ENCODE results near the gene TTYH1. TPM values are rescaled to one million over a fixed set of nuclear protein-coding genes. Genes with fewer than 3 reads are reported as not detected.
A peak's percentile ranks its signal among the peaks of the same experiment; 100 is the strongest.

Gene TTYH1
- total and polyA plus RNA-seq, 2 donors (not counting 1 experiment from before 2014, with no cell fraction given), result not detected

DNA sequence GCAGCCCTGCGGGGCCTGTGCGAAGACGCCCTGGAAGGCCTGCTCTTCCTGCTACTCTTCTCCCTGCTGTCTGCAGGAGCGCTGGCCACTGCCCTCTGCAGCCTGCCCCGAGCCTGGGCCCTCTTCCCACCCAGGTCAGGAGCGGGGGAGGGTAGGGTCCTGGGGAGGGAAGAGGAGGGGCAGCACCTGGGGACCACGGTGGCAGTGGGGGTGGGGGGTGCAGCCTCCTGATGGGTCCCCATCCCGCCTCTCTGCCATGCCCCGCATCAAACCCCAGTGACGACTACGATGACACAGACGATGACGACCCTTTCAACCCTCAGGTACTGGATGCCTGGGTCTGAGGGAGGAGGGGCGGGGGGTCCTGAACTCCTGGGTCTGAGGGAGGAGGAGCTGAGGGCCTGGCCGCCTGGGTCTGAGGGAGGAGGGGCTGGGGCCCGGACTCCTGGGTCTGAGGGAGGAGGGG is 20.3 kb downstream of the TTYH1 start:
- H3K4me1 ChIP-seq (ENCODE audit: control insufficient read depth, extremely low read depth, insufficient read depth, low read length), result no peaks in the 10 kb centered on the region
- H3K4me2 ChIP-seq (ENCODE audit: extremely low read depth, insufficient read depth, low read length), result no peak overlapping the region
- H4K20me1 ChIP-seq (ENCODE audit: control insufficient read depth, extremely low read depth, insufficient read depth, low read length), result peaks cover 2% of the 10 kb centered on the region
- no peak overlapping the region for H3K27ac ChIP-seq (ENCODE audit: insufficient read depth, low read length)
- no peaks in the 10 kb centered on the region for H3K27me3 ChIP-seq (ENCODE audit: control insufficient read depth, insufficient read depth, low read length)
- TF ChIP-seq, protein P1, sequence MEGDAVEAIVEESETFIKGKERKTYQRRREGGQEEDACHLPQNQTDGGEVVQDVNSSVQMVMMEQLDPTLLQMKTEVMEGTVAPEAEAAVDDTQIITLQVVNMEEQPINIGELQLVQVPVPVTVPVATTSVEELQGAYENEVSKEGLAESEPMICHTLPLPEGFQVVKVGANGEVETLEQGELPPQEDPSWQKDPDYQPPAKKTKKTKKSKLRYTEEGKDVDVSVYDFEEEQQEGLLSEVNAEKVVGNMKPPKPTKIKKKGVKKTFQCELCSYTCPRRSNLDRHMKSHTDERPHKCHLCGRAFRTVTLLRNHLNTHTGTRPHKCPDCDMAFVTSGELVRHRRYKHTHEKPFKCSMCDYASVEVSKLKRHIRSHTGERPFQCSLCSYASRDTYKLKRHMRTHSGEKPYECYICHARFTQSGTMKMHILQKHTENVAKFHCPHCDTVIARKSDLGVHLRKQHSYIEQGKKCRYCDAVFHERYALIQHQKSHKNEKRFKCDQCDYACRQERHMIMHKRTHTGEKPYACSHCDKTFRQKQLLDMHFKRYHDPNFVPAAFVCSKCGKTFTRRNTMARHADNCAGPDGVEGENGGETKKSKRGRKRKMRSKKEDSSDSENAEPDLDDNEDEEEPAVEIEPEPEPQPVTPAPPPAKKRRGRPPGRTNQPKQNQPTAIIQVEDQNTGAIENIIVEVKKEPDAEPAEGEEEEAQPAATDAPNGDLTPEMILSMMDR (conservative IDR thresholded peaks at IDR 0.05 in 1 of 2, IDR thresholded peaks at IDR 0.05 in 1 of 2; ENCODE audit: low read depth in 1 of 2, low read length in 2 of 2), result no peak
- TF ChIP-seq EZH2 (IDR thresholded peaks at IDR 0.05; ENCODE audit: low read length, missing control alignments), result no peak
- no peak overlapping the region for H2AFZ ChIP-seq (ENCODE audit: low read length)
- no peaks in the 10 kb centered on the region for H3K9me3 ChIP-seq (ENCODE audit: control insufficient read depth, insufficient read depth, low read depth, low read length)
- no peak overlapping the region for H3K4me3 ChIP-seq (replicated peaks in 1 of 4; ENCODE audit: control extremely low read depth in 1 of 4, insufficient read depth in 1 of 4, low read depth in 3 of 4, low read length in 4 of 4)
- no peaks in the 10 kb centered on the region for H3K36me3 ChIP-seq (ENCODE audit: control insufficient read depth, insufficient read depth, low read length)
- DNase-seq (ENCODE audit: low read depth in 2 of 2), result no peak
- H3K79me2 ChIP-seq (ENCODE audit: control insufficient read depth, insufficient read depth, low read length), result no peaks in the 10 kb centered on the region
- no peak overlapping the region for H3K9ac ChIP-seq (ENCODE audit: insufficient read depth, low read length)

DNA sequence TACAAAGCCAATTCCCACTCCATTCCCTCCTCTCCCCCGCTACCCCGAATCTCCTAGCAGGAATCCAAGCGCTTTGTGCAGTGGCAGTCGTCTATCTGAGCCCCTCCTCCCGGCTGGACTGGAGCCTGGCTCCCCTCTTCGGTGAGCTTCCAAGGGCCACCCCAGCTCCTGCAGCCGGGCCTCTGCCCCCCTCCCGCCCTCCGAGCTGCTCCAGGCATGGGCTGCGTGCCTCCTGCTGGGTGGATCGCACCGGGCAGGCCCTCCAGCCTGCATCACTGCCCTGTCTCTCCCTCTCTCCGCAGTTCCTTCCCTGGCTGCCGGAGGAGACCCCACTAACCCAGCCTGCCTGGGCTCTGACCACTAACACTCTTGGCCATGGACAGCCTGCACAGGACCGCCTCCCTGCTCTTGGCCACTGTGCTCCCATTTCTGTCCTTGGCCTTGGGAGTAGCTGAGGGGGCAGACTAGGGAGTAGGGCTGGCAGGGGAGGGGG is 20.8 kb downstream of the TTYH1 start:
- Histone ChIP-seq H3K79me2 (ENCODE audit: control insufficient read depth, insufficient read depth, low read length) (no peaks in the 10 kb centered on the region), H2AFZ (ENCODE audit: low read length) (no peak overlapping the region), H3K27me3 (ENCODE audit: control insufficient read depth, insufficient read depth, low read length) (no peaks in the 10 kb centered on the region), H3K4me3 (replicated peaks in 1 of 4; ENCODE audit: control extremely low read depth in 1 of 4, insufficient read depth in 1 of 4, low read depth in 3 of 4, low read length in 4 of 4) (no peak overlapping the region), H3K4me1 (ENCODE audit: control insufficient read depth, extremely low read depth, insufficient read depth, low read length) (no peaks in the 10 kb centered on the region), H3K9me3 (ENCODE audit: control insufficient read depth, insufficient read depth, low read depth, low read length) (no peaks in the 10 kb centered on the region), H4K20me1 (ENCODE audit: control insufficient read depth, extremely low read depth, insufficient read depth, low read length) (peaks cover 2% of the 10 kb centered on the region), H3K9ac (ENCODE audit: insufficient read depth, low read length) (no peak overlapping the region), H3K27ac (ENCODE audit: insufficient read depth, low read length) (no peak overlapping the region), H3K4me2 (ENCODE audit: extremely low read depth, insufficient read depth, low read length) (no peak overlapping the region), H3K36me3 (ENCODE audit: control insufficient read depth, insufficient read depth, low read length) (no peaks in the 10 kb centered on the region)
- TF ChIP-seq, protein P1 (conservative IDR thresholded peaks at IDR 0.05 in 1 of 2, IDR thresholded peaks at IDR 0.05 in 1 of 2; ENCODE audit: low read depth in 1 of 2, low read length in 2 of 2), result peak in 1 of 2 donors; percentile 2
- TF ChIP-seq EZH2 (IDR thresholded peaks at IDR 0.05; ENCODE audit: low read length, missing control alignments), result no peak
- no peak for DNase-seq (ENCODE audit: low read depth in 2 of 2)

DNA sequence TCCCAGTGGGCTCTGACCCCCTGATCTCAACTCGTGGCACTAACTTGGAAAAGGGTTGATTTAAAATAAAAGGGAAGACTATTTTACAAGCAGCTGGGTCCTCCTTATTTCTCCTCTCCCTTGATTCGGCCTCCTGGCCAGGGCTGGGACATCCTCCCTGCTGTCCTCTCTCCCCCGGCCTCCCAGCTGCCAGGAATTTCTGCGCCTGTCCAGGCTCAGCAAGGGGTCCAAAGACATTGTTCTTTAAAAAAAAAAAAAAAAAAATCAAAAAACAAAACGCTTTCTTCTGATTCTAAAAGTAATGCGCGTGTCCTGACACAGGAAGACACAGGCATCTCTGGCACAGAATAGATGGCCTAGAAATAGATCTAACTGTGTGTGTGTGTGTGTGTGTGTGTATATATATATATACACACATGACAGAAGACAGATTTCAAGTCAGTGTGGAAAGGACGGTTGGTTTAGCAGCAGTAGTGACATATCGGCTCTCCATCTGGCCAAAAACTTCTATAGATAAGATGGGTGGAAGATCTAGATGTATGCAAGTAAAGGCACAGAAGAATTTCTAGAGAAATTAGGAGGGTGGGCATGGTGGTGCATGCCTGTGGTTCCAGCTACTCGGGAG is 21.5 kb downstream of the TTYH1 start:
- Histone ChIP-seq H4K20me1 (ENCODE audit: control insufficient read depth, extremely low read depth, insufficient read depth, low read length) (peaks cover 2% of the 10 kb centered on the region), H2AFZ (ENCODE audit: low read length) (no peak overlapping the region), H3K27ac (ENCODE audit: insufficient read depth, low read length) (no peak overlapping the region), H3K36me3 (ENCODE audit: control insufficient read depth, insufficient read depth, low read length) (no peaks in the 10 kb centered on the region), H3K9me3 (ENCODE audit: control insufficient read depth, insufficient read depth, low read depth, low read length) (no peaks in the 10 kb centered on the region), H3K9ac (ENCODE audit: insufficient read depth, low read length) (no peak overlapping the region), H3K4me3 (replicated peaks in 1 of 4; ENCODE audit: control extremely low read depth in 1 of 4, insufficient read depth in 1 of 4, low read depth in 3 of 4, low read length in 4 of 4) (no peak overlapping the region), H3K79me2 (ENCODE audit: control insufficient read depth, insufficient read depth, low read length) (no peaks in the 10 kb centered on the region), H3K4me1 (ENCODE audit: control insufficient read depth, extremely low read depth, insufficient read depth, low read length) (no peaks in the 10 kb centered on the region), H3K4me2 (ENCODE audit: extremely low read depth, insufficient read depth, low read length) (no peak overlapping the region), H3K27me3 (ENCODE audit: control insufficient read depth, insufficient read depth, low read length) (no peaks in the 10 kb centered on the region)
- TF ChIP-seq EZH2 (IDR thresholded peaks at IDR 0.05; ENCODE audit: low read length, missing control alignments), result no peak
- TF ChIP-seq, protein P1 (conservative IDR thresholded peaks at IDR 0.05 in 1 of 2, IDR thresholded peaks at IDR 0.05 in 1 of 2; ENCODE audit: low read depth in 1 of 2, low read length in 2 of 2), result no peak
- no peak for DNase-seq (ENCODE audit: low read depth in 2 of 2)

Data from fibroblast of lung (primary cell).